GM12872 (cell line): ENCODE measurements around the gene INSC.

ENCODE experiments used
- TF ChIP-seq, protein P1 (sequence below): IDR thresholded peaks from 3 replicates; pipeline ENCODE4 v1.5.1; 2011; ENCODE audit warnings: low read depth, mild to moderate bottlenecking, low read length, moderate library complexity; ENCODE audit not compliant: insufficient read depth

The INSC gene

DNA sequence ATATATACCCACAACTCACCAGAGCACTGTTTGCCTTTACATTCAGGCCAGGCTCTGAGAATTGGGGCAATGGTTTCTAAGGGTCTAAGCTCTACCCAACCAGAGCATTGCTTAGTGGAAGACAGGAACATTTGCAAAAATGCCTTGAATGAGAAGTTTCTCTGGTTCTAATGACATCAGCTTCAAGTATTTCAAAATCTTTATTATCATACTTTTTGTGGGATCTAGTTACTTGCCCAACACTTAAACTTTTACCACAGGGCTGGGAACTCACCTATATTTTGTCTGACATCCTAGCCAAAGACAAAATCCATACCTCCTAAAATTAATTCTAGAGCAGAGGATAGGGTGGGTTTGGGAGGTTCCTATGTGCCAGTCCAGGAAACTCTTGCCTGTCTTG lies 51.5 kb downstream of the INSC start:
- TF ChIP-seq, protein P1, sequence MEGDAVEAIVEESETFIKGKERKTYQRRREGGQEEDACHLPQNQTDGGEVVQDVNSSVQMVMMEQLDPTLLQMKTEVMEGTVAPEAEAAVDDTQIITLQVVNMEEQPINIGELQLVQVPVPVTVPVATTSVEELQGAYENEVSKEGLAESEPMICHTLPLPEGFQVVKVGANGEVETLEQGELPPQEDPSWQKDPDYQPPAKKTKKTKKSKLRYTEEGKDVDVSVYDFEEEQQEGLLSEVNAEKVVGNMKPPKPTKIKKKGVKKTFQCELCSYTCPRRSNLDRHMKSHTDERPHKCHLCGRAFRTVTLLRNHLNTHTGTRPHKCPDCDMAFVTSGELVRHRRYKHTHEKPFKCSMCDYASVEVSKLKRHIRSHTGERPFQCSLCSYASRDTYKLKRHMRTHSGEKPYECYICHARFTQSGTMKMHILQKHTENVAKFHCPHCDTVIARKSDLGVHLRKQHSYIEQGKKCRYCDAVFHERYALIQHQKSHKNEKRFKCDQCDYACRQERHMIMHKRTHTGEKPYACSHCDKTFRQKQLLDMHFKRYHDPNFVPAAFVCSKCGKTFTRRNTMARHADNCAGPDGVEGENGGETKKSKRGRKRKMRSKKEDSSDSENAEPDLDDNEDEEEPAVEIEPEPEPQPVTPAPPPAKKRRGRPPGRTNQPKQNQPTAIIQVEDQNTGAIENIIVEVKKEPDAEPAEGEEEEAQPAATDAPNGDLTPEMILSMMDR = no peak

DNA sequence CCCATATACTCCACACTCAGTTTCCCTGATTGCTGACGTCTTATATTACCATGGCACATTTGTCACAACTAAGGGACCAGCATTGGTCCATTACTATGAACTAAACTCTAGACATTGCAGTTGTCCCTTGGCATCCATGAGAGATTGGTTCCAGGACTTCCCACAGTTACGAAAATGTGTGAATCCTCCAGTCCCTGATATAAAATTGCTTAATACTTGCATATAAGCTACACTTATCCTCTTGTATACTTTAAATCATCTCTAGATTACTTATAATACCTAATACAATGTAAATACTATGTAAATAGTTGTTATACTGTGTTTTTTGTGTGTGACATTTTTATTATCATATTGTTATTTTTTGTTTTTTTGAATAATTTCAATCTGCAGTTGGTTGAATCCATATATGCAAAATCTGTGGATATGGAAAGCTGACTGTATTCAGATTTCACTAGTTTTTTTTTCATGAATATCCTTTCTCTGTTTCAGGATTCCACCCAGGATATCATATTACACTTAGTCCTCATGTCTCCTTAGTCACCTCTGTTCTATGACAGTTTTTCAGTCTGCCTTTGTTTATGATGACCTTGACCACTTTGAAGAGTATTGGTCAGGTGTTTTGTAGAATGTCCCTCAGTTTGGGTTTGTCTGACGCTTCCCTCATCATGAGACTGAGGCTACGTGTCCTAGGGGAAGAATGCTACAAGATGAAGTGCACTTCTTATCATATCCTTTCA lies 55.3 kb downstream of the INSC start:
- TF ChIP-seq, protein P1 = no peak

DNA sequence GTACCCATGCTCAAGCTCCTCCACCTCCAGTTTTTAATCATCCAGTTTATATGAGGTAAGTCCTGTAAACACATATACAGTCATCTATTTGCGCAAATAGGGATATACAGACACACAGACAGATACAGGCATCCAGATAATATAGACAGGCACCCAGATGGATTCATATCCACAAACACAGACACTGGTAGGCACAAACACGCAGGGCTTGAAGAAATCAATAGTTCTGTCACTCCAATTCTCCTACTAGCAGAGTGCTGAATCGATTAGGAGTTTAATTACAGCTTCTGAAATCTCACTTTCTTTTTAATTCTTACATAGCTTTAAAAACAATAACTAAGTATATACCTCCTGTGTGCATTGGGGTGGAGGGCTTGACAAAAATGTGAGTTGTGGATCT lies 56.0 kb downstream of the INSC start:
- TF ChIP-seq, protein P1 = no peak

DNA sequence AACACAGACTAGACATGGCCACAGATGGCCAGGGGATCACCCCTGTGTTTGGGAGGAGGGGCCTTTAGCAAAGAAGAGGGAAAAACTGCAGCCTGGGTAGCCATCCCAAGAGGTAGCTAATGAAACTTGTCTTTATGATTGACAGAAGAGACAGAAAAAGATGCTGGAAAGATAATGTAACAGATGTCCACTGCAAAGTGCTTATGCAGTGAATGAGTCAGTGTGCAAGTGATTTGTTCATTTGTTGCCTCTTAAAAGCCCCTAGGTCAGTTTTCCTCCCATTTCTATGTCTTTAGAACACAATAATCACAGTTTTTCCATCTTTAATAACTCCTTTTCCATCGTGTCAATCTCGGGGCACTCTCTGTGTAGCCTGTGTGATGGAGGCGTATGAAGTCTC lies 57.2 kb downstream of the INSC start:
- TF ChIP-seq, protein P1 = no peak

DNA sequence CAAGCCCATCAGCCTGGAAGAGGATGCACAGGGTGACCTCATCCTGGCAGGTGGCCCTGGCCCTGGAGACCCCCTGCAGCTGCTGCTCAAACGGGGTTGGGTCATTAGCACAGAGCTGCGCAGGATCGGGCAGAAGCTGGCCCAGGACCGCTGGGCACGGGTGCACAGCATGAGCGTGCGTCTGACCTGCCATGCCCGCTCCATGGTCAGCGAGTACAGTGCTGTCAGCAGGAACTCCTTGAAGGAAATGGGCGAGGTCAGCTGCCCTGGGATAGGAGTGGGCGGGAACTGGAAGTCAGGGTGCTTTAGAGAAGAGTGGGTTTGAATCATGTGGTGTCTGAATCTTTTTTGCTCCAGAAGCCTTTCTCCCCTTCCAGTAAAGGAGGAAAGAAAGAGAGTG lies 61.1 kb downstream of the INSC start:
- TF ChIP-seq, protein P1 = no peak

DNA sequence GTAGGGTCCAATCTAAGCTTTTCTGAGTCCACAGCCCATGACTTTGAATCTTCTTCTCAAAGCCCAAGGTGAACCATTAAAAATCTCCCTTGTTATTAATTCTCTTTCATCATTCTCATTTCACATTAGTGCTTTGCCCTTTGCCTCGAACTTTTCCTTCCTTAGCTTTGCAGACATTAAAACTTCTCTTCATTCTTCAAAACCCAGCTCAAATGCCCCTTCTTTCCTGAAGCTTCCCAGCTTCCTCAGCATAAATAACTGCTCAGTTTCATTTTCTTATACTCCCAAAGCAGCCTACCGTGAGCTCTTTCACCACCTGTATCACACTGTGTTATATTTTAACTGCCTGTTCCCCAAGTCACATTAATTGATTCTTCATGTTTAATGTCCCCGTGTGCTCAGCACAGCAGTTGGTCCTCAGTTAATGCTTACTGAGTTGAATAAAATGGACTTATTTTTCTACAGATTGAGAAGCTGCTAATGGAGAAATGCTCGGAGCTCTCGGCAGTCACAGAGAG lies 62.0 kb downstream of the INSC start:
- TF ChIP-seq, protein P1 = no peak

DNA sequence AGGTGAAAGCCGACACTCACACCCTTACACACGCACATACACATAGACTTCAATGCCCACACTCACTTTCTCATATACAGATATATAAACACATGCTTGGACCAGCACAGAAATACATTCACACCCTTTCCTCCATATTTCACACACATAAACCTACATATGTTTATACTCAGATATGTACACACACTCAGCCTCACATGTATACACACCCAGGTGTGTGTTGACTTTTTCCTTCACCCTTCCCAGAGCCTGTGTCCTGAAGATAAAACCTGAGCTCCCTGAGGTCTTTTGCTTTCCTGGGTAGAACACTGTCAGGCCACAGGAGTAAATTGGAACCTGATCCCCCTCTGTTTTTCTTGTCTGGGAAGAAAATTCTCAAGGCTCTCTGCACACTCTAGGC lies 62.8 kb downstream of the INSC start:
- TF ChIP-seq, protein P1 = no peak
